Measurements from ENCODE around the gene UBC. TPM values are rescaled to one million over a fixed set of nuclear protein-coding genes. Genes with fewer than 3 reads are reported as not detected.

The UBC gene
- total and polyA plus RNA-seq, 9 of the 15 experiments (the other 6 are each of a cell fraction or from before 2014, with no cell fraction given): 533 to 1,153 (median 813) TPM

- TF ChIP-seq SOX6 (IDR thresholded peaks at IDR 0.05) (no peak; the same call in 1 of the 2 replicates), PRDM10 (IDR thresholded peaks at IDR 0.05; ENCODE audit: partially characterized antibody) (peak; percentile 42), HEY1 (CRISPR knock-in tag; IDR thresholded peaks at IDR 0.05; ENCODE audit: borderline replicate concordance) (no peak), NRF1 (conservative IDR thresholded peaks at IDR 0.05 in 1 of 2, IDR thresholded peaks at IDR 0.05 in 1 of 2) (peak; percentile 63 to 72), TSHZ1 (CRISPR knock-in tag; IDR thresholded peaks at IDR 0.05) (no peak), SMAD2 (IDR thresholded peaks at IDR 0.05; ENCODE audit: low read depth, low read length) (no peak), BCOR (IDR thresholded peaks at IDR 0.05) (no peak), MLLT1 (IDR thresholded peaks at IDR 0.05) (peak in 1 of 2 experiments; percentile 35; a peak in 1 of 4 replicates), ETS2 (tag; IDR thresholded peaks at IDR 0.05; ENCODE audit: borderline replicate concordance, poor library complexity, severe bottlenecking) (no peak), ZNF444 (CRISPR knock-in tag; IDR thresholded peaks at IDR 0.05) (no peak), FOXJ3 (CRISPR knock-in tag; IDR thresholded peaks at IDR 0.05) (no peak), PRMT5 (CRISPR knock-in tag; IDR thresholded peaks at IDR 0.05) (no peak), NKRF (IDR thresholded peaks at IDR 0.05; ENCODE audit: borderline replicate concordance) (peak; percentile 45; the same call in 1 of the 2 replicates)
Observed at GRCh38 chr12:124939421-124940142, 25.1 kb upstream of the UBC start (continued).

All from K562 (cell line).